DND-41 (cell line): ENCODE data around the gene STK32C.

ENCODE experiments used
- EZH2 ChIP-seq: IDR thresholded peaks from 3 replicates; pipeline ENCODE4 v1.6.1; 2012; ENCODE audit warnings: borderline replicate concordance, low read depth, mild to moderate bottlenecking, moderate library complexity, low read length, inconsistent platforms; ENCODE audit not compliant: severe bottlenecking
- TF ChIP-seq, protein P1 (sequence below): IDR thresholded peaks from 2 replicates; pipeline ENCODE4 v1.5.1; 2012; ENCODE audit warnings: borderline replicate concordance, low read length, moderate library complexity, mild to moderate bottlenecking; ENCODE audit not compliant: poor library complexity, severe bottlenecking; ENCODE audit errors: extremely low read depth

DNA sequence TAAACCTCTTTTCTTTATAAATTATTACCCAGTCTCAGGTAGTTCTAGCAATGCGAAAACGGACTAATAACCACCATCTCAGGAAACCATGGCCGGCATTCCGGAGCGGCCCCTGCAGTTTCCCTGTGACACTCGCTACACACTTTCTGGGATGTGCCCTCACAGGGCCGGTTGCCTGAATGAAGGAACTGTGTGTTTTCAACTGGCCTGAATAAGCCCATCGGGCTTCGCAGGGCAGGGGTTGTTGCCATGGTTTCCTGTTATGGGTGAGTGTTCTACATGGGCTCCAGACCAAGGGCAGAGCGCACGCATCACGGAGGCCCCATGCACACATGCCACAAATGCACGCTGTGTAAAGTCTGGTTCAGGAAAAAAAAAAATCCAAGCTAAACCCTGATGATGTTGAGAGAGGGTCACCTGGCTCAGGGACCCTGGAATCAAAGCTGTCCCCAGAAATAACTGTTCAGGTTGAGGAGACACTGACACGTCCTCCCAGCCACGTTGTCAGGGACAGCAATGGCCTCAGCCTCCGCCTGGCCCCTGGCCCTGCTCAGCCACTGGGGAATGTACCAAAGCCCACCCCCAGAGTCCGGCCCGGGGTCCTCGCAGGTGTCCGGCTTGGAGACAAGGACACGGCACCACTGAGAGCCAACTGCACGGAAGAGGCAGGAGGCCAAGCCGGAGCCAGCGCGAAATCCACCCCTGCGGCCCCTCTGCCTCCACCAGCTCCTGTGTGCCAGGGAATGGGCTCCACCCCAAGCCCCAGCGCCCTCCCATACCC is 47.9 kb downstream of the STK32C start:
- TF ChIP-seq EZH2 = no peak
- TF ChIP-seq, protein P1, sequence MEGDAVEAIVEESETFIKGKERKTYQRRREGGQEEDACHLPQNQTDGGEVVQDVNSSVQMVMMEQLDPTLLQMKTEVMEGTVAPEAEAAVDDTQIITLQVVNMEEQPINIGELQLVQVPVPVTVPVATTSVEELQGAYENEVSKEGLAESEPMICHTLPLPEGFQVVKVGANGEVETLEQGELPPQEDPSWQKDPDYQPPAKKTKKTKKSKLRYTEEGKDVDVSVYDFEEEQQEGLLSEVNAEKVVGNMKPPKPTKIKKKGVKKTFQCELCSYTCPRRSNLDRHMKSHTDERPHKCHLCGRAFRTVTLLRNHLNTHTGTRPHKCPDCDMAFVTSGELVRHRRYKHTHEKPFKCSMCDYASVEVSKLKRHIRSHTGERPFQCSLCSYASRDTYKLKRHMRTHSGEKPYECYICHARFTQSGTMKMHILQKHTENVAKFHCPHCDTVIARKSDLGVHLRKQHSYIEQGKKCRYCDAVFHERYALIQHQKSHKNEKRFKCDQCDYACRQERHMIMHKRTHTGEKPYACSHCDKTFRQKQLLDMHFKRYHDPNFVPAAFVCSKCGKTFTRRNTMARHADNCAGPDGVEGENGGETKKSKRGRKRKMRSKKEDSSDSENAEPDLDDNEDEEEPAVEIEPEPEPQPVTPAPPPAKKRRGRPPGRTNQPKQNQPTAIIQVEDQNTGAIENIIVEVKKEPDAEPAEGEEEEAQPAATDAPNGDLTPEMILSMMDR = no peak
